Anterior cingulate cortex (tissue), 58 donors: ENCODE measurements around the gene NPY4R.
"Not testable (repeated sequence)": the region's sequence is repeated elsewhere in the genome, so short reads cannot be mapped to it uniquely, and the experiment has no call there.

ENCODE experiments used
- DNase-seq, 58 donors: peaks; one replicate each; lab custom pipeline; 2025; lab: John Stamatoyannopoulos, UW

The NPY4R gene

DNA sequence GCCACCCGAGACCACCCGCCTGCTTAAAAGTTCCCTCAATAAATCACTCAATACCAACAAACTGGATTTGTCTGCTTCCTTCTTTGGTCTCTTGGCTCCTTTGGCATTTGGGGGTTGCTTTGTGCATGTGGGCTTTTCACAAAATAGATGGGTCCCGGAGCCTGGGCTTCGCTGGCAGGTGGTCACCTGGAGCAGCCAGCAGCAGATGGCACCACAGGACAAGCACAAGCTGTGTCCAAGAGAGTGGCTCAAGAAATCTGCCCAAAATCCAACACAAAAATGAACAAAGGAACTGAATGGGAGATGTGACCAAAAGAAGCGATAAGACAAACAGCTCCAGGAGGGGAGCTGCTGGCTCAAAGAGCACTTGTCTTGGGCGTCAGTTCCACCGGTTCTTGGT, 6.2 kb downstream of the NPY4R start:
- DNase-seq = not testable (repeated sequence)

GRCh38 chr10:46457071-46457470, 8.7 kb downstream of the NPY4R start:
- not testable (repeated sequence) for DNase-seq

GRCh38 chr10:46455992-46456391, 9.8 kb downstream of the NPY4R start:
- DNase-seq = not testable (repeated sequence)

GRCh38 chr10:46451365-46451764, 14.4 kb downstream of the NPY4R start:
- DNase-seq = not testable (repeated sequence)

DNA sequence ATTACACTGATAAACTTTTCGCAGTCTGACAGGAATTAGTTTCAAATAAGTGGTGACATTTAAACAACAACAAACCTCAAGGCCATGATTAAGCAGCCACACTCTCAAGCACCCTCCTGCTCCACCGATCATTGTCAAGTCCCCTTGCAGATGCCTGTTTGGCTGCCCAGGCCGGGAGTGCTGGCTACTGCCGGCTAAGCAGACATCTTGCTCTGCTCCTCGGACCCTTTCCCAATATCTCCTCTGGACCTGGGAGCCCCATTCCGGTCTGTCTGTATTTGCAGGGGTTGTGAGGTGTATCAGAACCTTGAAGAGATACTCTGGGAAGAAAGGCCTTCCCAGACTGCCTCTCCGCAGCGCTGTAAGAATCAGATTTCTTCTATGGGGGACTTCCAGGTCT, 14.9 kb downstream of the NPY4R start:
- DNase-seq = not testable (repeated sequence)

- DNase-seq = not testable (repeated sequence)
Observed at GRCh38 chr10:46447439-46447838, 18.3 kb downstream of the NPY4R start.

GRCh38 chr10:46445389-46446122, 20.2 kb downstream of the NPY4R start:
- not testable (repeated sequence) for DNase-seq

GRCh38 chr10:46443422-46443821, 22.3 kb downstream of the NPY4R start:
- not testable (repeated sequence) for DNase-seq

- not testable (repeated sequence) for DNase-seq
Observed at GRCh38 chr10:46442706-46443275, 23.0 kb downstream of the NPY4R start.

- peak in 11 of 58 donors; percentile 5 to 59 (median 17) for DNase-seq
Observed at GRCh38 chr10:46441837-46442278, 23.9 kb downstream of the NPY4R start.

DNA sequence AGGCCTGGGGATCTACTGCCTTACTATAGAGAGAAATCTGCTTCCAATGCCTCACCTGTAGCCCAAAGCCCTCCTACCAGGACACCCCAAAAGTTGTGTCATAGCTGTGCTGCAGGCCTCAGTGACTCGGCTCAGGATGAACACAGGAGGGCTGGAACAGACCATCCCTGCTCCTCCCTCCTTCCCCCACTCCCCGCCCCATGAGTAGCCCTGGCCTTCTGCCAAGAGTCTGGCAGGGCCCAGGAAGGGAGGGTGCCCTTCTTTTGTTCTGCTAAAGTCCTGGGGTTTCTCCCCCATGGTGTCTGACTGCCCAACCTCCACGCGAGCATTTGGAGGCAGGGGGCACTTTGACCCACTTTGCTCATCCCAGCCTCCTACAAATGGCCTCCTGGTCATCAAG, 24.8 kb downstream of the NPY4R start:
- not testable (repeated sequence) for DNase-seq

DNA sequence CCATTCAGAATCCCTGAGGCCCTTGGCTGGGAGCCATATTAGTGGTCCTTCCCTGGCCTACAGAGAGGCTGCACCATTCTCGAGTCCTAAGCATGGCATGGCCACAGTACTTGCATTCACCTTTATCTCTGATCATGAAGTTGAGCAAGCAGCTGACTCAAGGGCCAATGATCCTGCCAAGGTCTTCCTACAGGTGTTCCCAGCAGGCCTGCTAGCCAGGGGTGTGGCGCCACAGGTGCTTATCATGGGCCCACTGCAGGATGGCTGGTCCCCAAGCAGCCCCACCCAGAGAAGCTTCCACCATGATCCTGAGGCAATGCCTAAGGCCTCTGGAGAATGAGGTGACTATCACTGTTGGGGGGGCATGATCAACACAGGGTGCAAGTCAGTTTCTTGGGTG, 42.2 kb downstream of the NPY4R start:
- DNase-seq = not testable (repeated sequence)

GRCh38 chr10:46419570-46420379, 46.0 kb downstream of the NPY4R start:
- DNase-seq = not testable (repeated sequence)

GRCh38 chr10:46418283-46418682, 47.5 kb downstream of the NPY4R start:
- not testable (repeated sequence) for DNase-seq

DNA sequence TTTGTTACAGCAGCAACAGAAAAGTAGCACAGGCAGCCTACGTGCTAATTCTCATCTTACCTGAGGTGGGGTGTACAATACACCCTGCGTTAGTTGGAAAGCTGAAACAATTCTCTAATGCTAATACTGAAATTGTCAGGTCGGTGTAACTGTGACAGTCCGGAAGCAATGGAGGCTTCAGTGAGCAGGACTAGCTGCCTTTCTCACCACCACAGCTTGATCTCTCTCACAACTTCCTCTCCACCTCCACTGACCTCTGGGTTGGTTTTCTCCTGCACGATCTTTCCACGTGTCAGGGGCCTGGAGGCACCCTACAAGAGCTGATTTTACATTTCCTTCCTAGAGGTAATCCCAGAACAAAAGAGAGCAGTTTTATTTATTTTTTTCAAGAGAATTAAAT, 50.5 kb downstream of the NPY4R start:
- DNase-seq = not testable (repeated sequence)

- not testable (repeated sequence) for DNase-seq
Observed at GRCh38 chr10:46412665-46413064, 53.1 kb downstream of the NPY4R start.

DNA sequence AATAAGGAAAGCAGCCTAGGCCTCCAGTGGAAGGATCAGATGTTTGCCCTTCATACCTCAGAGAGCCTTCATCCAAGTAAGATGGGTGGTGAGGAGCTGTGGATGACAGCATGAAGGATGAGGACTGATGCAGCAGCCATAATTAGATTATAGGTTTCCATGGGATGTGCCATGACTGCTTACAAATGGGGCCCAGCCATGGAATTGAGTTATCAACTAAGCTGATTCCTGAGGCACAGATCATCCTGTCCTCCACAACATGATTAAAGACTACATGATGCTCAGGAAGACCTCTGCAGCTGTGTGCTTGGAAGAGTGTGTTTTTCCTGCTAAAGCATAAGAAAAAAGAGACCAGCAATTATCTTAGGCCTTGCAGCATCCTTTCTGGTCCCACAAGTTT, 54.6 kb downstream of the NPY4R start:
- not testable (repeated sequence) for DNase-seq
